ENCODE data around the gene GPR50. TPM values are rescaled to one million over a fixed set of nuclear protein-coding genes. Genes with fewer than 3 reads are reported as not detected.

GPR50 gene
- not detected for total RNA-seq
- long read RNA-seq, donor 1: 0 reads
- long read RNA-seq, donor 2: 0 reads

DNA sequence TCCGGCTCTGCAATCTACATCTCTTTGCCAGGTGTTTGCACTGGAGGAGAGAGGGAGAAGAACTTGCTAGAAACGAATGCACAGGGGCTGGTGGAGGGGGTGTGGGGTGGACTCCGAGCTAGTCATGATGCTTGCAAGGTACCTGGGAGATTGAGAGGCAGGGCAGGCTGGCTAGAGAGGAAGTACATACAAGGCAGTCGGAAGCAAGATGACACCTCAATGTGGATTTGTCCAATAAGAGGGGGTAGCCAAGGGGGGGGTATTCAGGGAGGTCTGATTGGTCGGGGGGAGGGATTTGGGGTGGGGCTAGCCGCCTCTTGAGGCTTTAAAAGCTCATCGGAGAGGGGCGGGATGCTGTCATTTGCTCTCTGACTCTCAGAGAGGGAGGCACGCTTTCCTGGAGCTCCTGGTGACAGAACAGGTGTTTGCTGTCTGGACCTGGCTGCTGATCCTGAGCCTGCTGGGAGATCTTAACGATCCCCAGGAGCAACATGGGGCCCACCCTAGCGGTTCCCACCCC lies at the start of gene GPR50:
Gene GPR50 (plus strand): TSS at position 354 of the 520 bp plus-strand sequence. CDS start 138 bp downstream, at position 492.
- no peak for DNase-seq (ENCODE audit: low spot score)

DNA sequence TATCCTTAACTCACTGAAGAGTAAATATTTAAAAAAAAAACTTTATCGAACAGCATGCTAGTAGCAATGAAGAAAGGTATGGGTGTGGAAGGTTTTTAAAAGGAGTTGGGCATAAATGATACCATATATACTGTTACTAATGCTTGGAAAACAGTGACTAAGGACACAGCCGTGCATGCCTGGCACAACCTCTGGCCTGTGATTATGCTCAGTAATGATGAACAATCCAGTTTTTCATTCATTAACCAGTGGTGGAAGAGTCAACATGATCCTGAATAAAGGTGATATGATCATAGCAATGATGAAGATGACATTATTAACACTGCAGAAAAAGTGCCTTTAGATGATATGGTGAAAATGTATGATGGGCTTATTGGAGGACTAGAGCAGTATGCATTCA lies 43.9 kb upstream of the GPR50 start:
- DNase-seq (ENCODE audit: low spot score): no peak
- intact Hi-C loops (cut with DNase I): no loop called here

More for the DNA sequence above, at the start of gene GPR50:
- intact Hi-C loops (cut with DNase I): no loop called here

DNA sequence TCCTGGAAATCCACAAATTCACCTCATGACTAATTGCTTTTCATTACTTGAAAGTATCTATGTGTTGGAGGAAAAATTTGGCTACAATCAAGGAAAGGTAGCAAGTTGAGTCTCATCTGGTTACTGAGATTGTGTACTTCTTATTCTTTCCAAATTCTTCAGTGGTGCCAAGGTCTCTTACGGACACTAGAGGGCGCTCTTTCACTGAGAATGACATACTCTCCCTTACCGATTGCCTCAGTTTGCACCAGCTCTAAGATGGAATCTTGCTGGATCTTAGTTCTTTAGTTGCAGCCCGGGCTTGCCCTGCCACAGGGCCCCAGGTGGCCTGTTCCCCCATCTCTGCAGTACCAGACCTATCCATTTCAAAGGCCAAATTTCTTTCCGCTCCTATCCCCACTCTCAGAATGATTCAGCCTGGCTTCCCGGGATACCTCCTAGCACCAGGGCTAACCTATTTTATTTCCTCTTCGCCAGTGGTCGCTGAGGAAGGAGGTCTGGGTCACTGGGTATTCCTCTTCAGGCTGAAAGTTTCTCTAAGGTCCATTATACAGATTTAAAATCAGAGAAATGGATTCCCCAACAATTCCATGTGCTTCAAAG lies 24.6 kb upstream of the GPR50 start:
- no peak for DNase-seq (ENCODE audit: low spot score)
- intact Hi-C loops (cut with DNase I): loop anchor here in 1 of 2 donors (10.0 kb wide), 1 partner anchor 57 kb away; no protein-coding TSS in a partner anchor

DNA sequence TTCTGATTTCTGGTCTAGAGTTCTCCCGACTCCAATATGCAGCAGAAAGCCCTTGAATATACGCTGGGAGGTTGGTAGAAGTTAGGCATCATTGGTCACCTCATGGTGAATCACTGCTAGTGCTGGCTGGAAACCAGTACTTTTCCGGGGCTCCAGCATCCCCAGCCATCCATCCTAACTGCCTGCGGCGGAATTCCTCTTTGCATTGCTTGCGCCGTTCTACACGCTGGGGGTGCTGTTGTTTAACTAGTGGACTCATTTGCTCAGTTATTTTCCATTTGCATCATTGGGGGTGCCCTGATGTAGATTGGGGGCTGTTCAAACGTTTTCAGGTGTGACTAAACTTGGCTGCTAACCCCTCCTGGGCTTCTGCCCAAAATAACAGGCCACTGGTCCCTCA lies 23.3 kb upstream of the GPR50 start:
- DNase-seq (ENCODE audit: low spot score): no peak
- intact Hi-C loops (cut with DNase I): loop anchor here in 1 of 2 donors (10.0 kb wide), 1 partner anchor 58 kb away; no protein-coding TSS in a partner anchor

DNA sequence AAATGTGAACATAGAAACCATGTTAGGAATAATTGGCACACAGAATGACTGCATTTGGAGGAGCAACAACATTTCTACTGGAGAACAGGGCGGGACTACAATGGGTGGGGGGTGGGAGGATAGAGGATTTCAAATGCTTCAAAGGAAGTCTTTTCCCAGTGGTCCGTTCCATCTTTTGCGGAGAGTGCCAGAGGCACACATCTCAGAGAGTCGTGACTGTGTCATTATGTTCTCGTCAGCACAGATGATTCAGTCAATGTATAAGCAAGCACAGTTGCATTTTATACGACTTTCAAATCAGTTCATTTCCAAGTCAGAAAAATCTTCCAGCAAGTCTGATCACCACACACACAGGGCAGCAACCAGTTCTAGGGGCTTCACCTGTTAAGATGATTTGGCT lies 22.7 kb upstream of the GPR50 start:
- DNase-seq (ENCODE audit: low spot score): no peak
- intact Hi-C loops (cut with DNase I): loop anchor here in 1 of 2 donors (10.0 kb wide), 1 partner anchor 59 kb away; no protein-coding TSS in a partner anchor

DNA sequence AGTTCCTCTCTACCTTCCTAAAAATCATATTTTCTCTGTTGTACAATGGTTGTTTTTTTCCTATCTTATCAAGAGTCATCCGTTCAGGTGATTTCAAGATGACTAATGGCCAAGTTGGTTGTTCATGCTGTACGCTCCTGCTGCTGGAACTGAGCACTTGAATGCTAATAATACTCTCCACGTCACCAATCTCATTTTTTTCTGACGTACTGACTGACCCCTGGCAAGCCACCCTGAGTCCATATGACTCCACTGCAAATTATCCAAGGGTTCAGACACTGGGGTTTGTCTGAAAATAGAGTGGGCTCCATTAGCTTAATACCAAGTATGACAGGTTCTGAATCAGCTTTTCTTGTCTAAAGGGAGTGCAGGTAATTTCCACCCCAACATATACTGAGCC lies 21.1 kb upstream of the GPR50 start:
- intact Hi-C loops (cut with DNase I): loop anchor here in 1 of 2 donors (10.0 kb wide), 1 partner anchor 60 kb away; no protein-coding TSS in a partner anchor
- no peak for DNase-seq (ENCODE audit: low spot score)

DNA sequence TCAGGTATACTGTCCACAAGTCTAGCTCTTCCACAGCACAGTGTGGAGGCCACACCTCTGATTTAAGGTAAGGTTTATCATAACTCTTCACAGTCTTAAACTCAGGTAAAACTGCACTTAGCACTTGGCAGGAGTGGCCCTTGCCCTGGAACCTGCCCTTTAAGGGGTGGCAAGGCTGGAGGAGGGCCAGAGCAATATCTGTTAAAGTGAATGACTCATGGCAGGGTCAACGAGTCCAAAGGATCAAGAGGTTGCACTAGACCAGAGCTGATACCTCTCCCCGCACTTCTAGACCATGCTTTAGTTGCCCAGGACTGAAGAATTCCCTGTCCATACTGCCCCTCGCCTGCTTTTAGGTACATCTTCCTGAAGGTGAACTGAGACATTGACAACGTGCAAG lies 14.7 kb upstream of the GPR50 start:
- intact Hi-C loops (cut with DNase I): no loop called here
- no peak for DNase-seq (ENCODE audit: low spot score)

DNA sequence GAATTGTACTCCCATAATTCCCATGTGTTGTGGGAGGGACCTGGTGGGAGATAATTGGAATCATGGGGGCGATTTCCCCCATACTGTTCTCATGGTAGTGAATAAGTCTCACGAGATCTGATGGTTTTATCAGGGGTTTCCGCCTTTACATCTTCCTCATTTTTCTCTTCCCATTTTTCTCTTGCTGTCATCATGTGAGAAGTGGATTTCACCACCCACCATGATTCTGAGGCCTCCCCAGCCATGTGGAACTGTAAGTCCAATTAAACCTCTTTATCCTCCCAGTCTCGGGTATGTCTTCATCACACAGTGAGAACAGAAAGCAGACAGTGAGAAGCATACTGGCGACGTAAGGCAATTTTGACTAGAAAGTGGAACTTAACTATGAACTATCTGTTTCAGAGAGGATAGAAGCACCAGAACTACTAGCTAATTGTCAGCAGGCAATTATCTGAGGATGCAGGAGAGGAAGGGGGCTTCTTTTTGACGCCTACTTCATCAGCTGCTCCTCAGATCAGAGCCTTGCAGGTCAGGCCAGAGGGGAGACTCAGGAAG lies 8.5 kb upstream of the GPR50 start:
- intact Hi-C loops (cut with DNase I): no loop called here
- DNase-seq (ENCODE audit: low spot score): no peak

DNA sequence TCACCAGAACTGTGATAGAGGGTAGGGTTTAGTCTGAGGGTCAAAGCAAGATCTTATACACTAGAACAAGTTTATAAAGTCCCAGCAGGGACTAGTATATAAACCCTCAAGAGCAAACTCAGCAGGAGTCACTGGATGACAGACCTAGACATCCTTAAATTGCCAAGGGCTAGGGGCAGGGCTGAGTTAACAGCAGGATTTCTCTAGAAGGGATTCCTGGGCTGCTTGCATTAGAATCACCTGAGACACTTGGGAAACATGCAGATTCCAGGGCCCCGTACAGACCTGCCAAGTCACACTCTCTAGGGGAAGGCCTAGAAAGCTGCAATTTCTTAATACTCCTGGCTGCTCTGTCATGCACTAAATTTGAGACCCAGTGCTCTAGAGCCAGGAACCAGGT lies 6.6 kb upstream of the GPR50 start:
- intact Hi-C loops (cut with DNase I): no loop called here
- no peak for DNase-seq (ENCODE audit: low spot score)

DNA sequence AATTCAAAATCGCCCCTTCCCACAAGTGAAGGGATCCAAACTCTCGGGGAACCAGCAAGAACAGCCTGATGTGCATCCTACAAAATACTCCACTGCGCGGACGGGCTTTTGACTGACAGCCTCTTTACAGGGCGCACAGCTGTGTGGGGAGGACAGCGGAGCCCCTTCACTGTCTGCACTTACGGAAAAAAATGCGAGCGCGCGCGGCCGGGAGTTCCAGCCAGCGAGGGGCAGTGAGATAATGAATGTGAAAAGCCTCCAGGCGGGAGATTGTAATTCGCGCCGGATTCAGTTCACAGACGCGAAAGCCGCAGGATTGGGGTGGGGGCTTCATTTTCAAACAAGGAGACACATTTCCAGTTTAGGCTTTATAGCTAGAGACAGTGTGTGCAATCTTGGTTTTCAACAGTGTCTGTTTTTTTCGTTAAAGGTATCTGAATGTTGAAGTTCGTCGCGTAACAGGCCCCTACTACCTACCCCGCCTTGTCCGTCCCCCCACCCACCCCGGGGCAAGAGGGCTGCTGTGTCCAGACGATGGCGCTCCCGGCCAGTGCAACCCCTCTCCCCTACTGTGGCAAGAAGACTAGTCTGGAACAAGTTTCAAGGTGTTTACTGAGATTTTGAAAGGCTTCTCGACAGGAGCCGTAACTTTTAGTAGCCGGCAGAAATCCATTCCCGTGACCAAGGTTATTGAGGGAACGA lies 1.7 kb upstream of the GPR50 start:
- DNase-seq (ENCODE audit: low spot score): no peak
- intact Hi-C loops (cut with DNase I): no loop called here

DNA sequence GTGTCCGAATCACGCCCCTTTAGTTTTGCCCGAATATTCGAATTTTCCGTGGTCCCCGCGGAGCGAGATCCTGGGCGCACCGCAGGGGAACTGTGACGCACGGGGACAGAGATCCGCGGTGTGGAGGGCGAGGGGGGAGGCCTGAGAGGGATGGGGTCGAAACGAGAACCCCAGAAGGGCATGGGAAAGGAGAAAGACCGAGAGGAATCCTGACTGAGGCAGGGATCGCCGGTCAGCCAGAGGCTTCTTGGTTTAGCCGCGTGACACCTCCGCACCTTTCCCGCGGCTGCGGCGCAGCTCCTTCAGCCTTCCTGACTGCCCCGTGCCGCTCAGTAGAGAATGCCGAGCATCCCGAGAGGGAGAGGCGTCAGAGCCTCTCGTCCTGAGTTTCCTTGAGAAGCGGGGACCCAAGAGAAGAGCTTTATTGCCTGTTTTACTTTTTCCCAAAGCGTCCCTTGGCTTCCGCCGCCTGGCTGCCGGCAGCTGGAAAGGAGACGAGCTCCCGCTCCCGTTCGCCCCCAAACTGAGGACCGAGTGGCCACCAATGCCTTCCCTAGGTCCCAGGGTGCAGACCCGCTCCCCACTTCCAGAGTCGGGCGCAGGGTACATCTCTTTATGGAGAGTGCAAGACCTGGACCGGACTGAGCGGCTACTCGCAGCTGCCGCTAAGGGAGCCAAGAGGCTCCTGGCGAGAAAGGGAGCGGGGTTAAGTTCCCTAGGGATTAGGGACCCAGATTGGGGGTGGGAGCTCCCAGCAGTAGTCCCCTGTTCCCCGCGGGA lies 911 bp upstream of the GPR50 start:
- no peak for DNase-seq (ENCODE audit: low spot score)
- intact Hi-C loops (cut with DNase I): no loop called here

DNA sequence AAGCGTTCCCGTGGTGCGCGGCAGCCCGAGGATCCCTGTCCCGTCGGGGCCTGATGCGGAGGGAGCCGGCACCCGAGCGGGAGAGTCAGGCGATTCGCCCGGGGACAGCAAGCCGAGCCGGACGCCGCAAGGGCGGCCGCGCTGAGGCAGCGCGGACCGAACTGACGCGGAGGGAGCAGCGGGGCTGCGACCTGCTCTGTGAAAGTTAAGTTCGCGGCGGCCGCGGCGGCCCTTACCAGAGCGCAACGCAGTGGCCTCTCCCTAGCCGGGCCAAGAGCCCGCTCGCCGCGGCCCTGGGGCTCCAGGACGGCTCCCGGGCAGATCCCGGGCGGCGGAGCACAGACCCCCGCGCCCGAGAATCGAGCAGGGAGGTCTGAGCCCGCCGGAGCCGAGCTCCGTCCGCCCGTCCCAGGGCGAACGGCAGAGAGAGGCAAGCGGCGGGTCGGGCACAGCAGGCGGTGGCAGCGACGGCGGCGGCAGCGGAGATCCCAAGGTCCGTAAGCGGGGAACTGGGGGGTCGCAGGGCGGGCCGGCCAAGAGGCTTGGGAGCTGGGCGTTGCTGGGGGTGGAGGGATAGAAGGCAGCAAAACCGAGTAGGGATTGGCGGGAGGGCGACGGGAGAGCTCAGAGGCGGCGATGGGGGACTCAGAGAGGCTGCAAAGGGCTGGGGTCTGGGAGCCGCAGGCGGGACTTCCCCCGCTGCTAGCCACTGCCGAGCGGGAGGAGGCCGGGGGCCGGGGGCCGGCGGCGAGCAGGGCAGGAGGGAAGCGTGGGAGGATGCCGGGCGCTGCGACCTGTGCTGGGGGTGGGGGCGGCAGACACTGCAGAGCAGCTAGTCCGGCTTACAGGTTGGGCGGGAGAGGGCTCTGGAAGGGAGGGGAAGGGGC lies 1.0 kb downstream of the GPR50 start:
- no peak for DNase-seq (ENCODE audit: low spot score)
- intact Hi-C loops (cut with DNase I): no loop called here

DNA sequence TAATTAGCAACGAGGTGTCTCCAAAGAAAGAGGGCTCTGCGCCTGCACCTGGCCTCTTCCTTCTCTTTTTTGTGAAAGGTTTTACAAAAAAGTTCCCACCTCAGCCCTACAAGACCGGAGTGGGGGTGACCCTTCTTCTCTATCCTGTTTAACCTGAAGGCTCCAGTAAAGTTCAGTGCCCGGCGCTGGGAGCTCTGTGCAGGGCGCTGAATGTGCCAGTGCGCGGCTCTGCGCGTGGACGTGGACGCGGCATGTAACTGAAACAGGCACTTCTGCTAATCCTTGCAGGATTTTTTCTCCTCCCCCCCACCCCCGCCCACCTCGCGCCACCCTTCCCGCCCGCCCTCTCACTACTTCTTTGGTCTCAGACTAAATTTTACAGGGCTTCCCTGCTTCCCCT lies 2.4 kb downstream of the GPR50 start:
- intact Hi-C loops (cut with DNase I): no loop called here
- no peak for DNase-seq (ENCODE audit: low spot score)

DNA sequence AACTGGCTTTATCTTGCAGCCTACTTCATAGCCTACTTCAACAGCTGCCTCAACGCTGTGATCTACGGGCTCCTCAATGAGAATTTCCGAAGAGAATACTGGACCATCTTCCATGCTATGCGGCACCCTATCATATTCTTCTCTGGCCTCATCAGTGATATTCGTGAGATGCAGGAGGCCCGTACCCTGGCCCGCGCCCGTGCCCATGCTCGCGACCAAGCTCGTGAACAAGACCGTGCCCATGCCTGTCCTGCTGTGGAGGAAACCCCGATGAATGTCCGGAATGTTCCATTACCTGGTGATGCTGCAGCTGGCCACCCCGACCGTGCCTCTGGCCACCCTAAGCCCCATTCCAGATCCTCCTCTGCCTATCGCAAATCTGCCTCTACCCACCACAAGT lies 4.0 kb downstream of the GPR50 start:
- DNase-seq (ENCODE audit: low spot score): no peak
- intact Hi-C loops (cut with DNase I): no loop called here

DNA sequence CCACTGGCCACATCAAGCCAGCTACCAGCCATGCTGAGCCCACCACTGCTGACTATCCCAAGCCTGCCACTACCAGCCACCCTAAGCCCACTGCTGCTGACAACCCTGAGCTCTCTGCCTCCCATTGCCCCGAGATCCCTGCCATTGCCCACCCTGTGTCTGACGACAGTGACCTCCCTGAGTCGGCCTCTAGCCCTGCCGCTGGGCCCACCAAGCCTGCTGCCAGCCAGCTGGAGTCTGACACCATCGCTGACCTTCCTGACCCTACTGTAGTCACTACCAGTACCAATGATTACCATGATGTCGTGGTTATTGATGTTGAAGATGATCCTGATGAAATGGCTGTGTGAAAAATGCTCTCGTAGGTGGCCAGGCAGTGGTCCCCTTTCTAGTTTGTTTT lies 4.7 kb downstream of the GPR50 start:
- DNase-seq (ENCODE audit: low spot score): no peak
- intact Hi-C loops (cut with DNase I): no loop called here

DNA sequence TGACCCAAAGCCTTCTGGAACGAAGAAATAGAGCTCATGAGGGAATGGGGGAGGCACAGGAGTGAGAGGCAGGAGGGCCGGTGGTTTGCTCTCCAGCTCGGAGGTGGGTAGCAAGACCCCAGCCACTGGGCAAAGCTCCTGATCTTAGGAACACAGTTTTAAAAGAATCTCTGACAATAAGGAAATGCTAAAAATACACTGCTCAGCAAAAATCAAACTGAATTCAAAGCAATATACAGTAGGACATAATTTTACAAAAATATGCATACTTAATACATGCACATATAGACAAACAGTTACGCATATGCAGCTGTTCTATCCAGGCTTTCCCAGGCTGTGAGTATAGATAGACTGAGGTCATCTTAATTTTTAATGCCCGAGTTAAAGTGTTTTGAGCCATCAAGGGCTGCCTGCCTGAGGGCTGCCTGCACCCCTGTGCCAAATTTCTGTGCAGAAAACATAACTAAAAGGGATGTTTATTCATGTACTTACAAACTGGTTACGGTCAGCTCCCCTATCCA lies 6.9 kb downstream of the GPR50 start:
- intact Hi-C loops (cut with DNase I): no loop called here
- no peak for DNase-seq (ENCODE audit: low spot score)

DNA sequence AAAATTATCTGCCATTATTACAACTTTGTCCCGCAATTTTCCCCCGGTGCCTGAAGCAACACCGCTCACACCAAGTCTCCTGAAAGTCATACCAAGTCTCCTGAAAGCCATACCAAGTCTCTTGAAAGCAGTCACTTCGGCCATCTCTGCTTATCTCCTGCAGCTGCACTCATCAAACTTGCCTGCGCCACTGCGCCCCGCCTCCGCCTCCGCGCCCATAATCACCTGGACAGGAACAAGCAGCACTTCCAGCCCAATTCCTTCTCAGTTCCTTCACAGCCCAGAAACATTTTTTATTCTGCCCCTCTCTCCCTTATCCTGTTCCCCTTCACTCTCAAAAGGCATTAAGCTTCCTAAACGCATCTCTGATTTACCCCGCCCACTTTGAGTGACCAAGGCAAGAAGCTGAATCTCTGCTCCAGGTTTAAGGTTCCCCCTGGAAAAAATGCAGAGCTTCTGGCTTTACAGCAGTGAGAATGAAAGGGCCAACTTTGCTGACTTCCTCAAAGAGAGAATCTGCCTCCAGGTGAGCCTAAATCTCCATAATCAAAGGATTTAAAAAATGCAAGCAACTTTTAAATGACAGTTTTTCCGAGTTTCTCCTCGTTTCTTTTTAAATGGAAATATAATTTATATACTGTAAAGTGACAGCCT lies 7.7 kb downstream of the GPR50 start:
- DNase-seq (ENCODE audit: low spot score): no peak
- intact Hi-C loops (cut with DNase I): no loop called here

DNA sequence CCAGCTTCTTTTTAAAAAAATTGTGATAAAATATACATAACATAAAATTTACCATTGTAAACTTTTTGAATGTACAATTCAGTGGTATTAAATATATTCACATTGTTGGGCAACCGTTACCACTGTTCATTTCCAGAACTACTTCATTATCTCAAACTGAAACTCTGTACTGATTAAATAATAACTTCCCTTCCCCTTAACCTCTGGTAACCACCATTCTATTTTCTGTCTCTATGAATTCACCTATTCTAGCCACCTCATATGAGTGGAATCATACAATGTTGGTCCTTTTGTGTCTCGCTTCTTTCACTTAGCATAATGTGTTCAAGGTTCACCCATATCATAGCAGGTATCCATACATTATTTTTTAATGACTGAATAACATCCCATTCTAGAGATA lies 8.3 kb downstream of the GPR50 start:
- DNase-seq (ENCODE audit: low spot score): no peak
- intact Hi-C loops (cut with DNase I): no loop called here

Data from posterior vena cava (tissue), 2 donors.